Right hindlimb (tissue), 1 donor: Measurements from ENCODE around the gene PCGF3.
"Not testable (repeated sequence)": the region's sequence is repeated elsewhere in the genome, so short reads cannot be mapped to it uniquely, and the experiment has no call there.

ENCODE experiments used
- DNase-seq: peaks from one replicate; pipeline ENCODE4 v3.0.0-alpha.2; 2018

PCGF3 gene

DNA sequence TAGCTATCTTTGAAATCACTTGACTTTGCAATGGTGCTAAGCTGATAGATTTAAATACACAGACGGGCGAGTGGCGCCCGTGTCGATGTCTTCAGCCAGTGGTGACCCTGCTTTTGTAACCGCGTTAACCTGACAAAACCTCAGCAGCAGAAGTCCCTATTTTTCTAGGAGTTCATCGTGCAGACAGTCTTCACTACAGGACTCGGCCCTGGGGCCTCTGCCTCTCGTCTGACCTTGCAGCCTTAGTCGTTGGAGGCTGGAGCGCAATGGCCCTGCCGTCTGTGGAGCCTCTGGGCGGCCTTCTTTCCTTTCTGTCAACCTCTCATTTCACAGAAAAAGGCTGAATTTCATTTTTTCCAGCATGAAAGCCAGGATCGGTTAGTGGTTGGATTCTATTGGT lies 62.4 kb downstream of the PCGF3 start:
- DNase-seq: no peak

DNA sequence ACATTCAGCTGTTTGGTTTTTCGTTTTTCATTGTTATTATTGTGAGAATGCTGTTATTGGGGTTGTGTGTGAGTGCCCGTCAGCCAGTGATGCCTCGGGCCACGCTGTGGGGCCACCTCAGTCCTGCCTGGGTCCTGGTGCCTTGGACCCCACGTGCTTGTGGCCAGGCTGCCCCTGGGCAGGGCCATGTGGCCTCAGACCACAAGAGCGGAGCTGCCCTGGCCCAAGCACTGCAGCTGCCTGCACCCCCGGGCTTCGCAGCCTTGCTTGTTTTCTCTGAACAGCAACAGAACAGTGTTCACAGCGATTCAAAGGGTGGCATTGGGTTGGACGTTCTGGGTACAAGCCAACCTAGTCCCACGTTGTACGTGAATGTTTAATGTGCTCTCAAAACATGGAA lies 63.4 kb downstream of the PCGF3 start:
- no peak for DNase-seq

DNA sequence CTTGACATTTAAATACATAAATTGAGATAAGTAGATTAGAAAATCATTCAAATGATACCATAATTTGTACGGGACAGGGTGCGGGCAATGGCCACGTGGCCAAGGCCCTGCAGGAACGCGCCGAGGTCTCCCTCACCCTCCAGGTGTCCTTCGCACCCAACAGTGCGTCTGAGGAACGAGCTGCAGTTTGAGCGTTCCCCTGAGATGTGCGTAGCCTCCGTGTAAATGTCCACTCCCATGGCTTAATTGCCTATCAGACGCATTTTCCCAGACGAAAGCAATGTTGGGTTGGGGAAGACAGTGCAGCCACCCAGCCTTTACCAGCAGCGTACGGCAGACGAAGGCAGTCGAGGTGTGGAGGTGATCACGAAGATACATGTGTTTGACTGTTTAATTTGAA lies 63.9 kb downstream of the PCGF3 start:
- no peak for DNase-seq

GRCh38 chr4:770022-770421 lies 64.4 kb downstream of the PCGF3 start:
- DNase-seq: no peak

DNA sequence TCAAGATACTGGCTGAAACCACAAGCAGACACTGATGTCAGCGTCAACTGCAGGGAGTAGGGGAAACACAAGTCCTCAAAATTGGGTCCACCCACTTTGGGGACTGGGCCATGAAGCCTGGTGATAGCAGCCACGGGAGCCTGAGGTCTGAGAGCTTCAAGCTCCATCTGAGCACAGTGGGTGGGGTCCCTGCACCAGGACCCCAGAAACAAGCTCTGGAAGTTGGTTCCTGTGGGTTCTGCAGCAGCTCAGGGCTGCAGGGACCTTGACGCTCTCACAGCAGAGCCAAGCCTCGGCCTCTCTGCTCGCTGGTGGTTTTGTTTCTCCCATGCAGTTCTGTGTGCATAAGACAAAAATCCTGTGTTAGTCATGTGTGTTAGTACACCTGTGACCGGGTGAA lies 65.8 kb downstream of the PCGF3 start:
- no peak for DNase-seq

- no peak for DNase-seq
Measured at GRCh38 chr4:772118-772517, 66.5 kb downstream of the PCGF3 start.

GRCh38 chr4:772776-773175 lies 67.1 kb downstream of the PCGF3 start:
- DNase-seq: no peak

- DNase-seq: no peak
Measured at GRCh38 chr4:773214-773613, 67.6 kb downstream of the PCGF3 start.

GRCh38 chr4:774419-775092 lies 68.9 kb downstream of the PCGF3 start:
- DNase-seq: peak; percentile 6

DNA sequence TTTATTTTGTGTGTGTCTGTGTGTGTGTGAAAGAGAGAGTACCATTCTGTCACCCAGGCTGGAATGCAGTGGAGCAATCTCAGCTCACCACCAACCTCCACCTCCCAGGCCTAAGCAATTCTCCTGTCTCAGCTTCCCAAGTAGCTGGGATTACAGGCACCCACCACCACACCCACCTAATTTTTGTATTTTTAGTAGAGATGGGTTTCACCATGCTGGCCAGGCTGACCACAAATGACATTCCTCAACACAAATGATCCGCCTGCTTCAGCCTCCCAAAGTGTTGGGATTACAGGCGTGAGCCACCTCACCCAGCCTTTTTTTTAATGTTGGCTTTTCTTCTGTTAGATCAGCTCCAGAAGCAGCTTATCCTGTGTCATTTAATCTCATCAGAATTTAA lies 69.9 kb downstream of the PCGF3 start:
- not testable (repeated sequence) for DNase-seq

GRCh38 chr4:776743-777441 lies 71.3 kb downstream of the PCGF3 start:
- DNase-seq: no peak

- DNase-seq: no peak
Measured at GRCh38 chr4:777520-778262, 72.1 kb downstream of the PCGF3 start.

DNA sequence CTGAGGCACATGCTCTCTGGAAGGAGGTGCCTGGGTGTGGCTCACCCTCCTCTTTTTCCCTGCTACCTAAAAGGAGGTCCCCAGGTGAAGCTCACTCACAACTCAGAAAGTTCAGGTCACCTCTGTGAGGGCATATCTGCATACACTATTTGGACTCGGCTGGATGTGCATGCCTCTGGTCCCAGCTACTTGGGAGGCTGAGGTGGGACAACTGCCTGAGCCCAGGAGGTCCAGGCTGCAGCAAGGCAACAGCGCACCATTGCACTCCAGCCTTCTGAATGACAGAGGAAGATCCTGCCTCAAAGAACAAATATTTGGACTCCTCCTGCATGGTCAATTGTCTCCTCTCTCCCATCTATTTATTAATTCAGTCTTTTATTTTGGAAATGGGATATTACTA lies 73.9 kb downstream of the PCGF3 start:
- DNase-seq: no peak

DNA sequence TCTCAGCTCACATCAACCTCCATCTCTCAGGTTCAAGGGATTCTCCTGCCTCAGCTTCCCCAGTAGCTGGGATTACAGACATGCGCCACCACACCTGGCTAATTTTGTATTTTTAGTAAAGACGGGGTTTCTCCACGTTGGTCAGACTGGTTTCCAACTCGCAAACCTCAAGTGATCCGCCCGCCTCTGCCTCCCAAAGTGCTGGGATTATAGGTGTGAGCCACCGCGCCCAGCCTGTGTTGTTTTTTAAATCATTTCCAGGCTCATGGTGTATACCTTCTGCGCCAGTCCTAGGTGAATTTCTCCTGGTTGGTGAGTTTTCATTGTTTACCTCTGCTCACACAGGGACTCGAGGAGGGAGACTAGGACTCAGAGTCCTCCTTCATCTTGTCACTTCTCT lies 74.6 kb downstream of the PCGF3 start:
- DNase-seq: not testable (repeated sequence)

DNA sequence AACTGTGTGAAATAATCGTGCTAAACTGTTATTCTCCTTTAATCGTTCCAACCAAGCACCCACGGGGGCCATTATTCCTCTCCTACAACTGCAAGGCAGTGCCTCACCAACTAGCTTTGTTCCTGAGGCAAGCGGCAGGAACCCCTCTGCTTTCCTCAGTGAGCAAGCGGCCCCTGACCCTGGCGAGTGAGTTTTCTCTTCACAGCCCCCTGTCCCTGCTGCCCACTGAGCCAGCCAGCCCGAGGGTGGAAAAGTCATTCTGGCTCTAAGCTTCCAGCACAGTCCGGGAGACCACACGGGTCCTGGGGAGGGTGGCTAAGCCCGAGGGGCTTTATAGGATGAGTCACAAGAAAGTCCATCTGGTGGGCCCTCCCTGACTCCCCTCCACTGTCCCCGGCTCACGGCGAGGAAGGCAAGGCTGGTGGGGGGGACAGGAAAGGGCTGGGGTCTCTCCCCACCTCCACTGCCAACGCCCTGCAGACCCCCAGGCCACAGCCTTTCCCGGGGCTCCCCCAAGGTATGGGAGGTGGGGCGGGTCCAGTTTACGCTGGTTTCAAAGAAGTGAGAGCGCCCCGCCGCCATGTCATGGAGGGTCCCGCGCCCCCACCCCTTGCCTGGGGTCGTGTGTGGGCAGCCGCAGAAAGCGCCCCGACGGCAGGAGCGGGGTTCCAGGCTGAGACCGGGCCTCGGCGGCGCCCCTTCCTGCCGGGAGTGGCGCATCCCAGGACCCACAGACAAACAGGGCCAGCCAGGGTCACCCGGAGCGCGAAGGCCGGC lies 75.3 kb downstream of the PCGF3 start:
- no peak for DNase-seq

GRCh38 chr4:781493-782216 lies 76.0 kb downstream of the PCGF3 start:
- DNase-seq: peak; percentile 100

DNA sequence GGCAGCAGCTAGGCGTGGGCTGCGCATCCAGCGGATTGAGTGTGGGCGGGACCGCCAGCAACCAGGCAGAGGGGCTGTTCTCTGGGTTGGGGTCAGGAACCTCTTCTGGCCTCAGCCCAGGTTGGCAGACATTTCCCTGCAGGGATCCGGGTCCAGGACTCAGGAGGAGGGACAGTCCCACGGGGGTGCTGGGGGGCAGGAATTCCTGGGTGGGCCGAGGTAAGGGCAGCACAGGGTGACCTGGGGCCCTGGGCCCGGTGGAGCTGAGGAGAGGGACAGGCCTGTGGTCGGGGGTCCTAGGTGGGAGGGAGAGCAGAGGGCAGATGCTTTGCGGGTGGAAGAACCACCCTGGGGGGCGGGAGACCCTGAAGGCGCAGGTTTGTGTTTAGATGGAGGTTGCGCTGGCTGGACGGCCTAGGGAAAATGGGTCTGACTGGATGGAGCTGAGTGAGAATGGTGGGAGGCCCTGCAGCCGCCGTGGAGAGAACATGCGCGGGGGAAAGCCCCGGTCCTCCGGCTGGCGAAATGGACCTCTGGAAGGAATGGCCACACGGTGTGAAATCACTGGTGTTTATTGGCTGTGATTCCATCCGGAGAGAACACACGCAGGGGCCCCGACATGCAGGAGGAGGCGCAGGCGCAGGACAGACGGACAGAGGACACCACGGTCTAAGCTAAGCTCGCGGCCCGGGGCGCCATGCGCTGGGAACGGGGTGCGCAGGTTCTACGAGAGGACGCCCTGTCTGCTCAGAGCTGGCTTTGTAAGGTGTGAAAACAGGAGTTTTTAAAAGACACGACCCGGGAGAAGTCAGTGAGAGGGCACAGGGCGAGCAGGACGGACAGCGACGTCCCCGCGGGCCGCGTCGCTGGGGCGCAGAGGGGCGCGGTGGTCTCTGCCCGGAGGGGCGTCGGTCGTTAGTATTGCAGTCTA lies 79.0 kb downstream of the PCGF3 start:
- no peak for DNase-seq

GRCh38 chr4:785332-786073 lies 79.9 kb downstream of the PCGF3 start:
- DNase-seq: no peak

DNA sequence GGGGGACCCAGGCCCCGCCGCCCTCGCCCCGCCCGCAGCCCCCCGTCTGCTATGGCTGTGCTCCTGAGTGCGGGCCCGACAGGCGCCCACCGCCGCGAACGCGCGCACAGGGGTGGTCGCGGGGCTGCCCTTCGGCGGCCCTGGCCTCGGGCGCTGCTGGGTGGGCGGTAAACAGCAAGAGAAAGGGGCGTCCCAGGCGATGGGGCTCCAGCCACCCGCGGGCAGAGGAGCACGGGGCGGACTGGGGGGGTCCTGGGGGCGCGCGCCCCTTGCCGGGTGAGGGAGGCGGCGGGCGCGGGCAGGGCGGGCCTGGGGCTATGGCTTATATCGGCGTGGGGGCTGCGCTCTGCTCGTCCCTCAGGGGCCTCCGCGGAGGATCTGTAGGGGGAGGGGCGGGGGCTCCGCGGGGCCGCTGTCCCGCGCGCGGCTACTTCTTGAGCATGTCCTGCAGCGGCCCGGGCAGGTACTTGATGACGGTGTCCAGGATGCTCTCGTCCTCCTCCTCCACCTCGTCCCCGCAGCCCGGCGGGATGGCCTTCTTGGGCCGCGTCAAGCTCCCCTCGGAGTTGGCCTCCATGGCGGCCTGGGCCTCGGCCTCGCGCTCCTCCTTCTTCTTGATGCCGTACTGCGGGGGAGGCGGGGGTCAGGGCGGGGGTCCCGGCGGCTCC lies 80.6 kb downstream of the PCGF3 start:
- DNase-seq: no peak

- DNase-seq: no peak
Measured at GRCh38 chr4:786861-787300, 81.2 kb downstream of the PCGF3 start.
